Fibroblast of skin of left biceps (primary cell): ENCODE results near the gene COL18A1.
A peak's percentile ranks its signal among the peaks of the same experiment; 100 is the strongest.

ENCODE experiments used
- DNase-seq, 2 experiments: peaks; one replicate each; pipeline ENCODE4 v3.0.0-alpha.2; 2013; ENCODE audit warnings: low read depth in 2 of 2

COL18A1 gene

DNA sequence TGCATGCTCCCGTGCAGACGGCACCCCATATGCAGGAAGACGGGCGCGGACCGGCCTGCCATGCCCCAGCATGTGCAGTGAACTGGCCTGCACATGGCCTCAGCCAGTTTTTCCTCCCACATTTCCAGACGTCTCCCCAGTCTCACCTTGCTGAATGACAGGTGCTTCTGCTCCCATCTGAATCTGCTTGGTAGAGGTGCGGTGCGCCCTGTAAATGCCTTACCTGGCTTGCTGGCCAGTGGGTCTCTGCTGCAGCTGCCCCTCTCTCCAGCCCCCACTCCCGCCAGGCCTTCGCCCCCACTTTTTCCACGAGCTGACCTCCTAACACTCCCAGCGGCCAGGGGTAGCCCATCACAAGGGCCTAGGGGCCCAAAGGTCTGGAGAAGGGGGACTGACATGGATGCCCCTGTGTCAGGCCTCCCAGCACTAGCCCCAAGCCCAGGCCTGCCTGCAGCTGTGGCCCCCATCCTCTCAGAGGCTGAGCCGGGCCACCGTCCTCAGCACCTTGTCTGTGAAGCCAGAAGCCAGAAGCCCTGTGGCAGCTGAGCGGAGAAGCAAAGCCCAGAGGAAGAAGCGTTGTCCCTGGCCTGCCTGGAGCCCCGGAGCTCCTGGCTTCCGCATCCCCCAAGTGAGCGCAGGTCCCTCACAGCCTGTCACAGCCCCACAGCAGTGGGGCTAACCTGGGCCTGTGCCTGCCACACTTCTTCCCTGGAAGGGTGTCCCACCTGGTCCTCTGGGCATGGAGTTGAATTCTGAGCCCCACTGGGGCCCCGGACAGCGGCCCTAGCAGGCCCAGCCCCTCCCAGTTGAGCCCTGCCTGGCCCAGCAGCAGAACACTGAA lies 140.9 kb downstream of the COL18A1 start:
- DNase-seq: no peak

- DNase-seq: no peak
Measured at GRCh38 chr21:45546636-45547544, 141.9 kb downstream of the COL18A1 start.

DNA sequence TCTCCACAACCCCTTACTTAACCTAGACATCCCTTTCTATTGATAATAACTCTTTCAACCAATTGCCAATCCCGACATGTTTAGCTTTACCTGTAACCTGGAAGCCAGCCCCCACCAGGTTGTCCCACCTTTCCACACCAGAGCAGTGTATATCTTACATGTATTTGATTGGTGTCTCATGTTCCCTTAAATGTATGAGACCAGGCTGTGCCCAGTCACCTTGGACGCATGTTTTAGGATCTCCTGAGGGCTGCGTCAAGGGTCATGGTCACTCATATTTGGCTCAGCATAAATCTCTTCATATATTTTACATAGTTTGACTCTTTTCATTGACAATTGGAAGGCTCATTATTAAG lies 142.6 kb downstream of the COL18A1 start:
- DNase-seq: no peak

DNA sequence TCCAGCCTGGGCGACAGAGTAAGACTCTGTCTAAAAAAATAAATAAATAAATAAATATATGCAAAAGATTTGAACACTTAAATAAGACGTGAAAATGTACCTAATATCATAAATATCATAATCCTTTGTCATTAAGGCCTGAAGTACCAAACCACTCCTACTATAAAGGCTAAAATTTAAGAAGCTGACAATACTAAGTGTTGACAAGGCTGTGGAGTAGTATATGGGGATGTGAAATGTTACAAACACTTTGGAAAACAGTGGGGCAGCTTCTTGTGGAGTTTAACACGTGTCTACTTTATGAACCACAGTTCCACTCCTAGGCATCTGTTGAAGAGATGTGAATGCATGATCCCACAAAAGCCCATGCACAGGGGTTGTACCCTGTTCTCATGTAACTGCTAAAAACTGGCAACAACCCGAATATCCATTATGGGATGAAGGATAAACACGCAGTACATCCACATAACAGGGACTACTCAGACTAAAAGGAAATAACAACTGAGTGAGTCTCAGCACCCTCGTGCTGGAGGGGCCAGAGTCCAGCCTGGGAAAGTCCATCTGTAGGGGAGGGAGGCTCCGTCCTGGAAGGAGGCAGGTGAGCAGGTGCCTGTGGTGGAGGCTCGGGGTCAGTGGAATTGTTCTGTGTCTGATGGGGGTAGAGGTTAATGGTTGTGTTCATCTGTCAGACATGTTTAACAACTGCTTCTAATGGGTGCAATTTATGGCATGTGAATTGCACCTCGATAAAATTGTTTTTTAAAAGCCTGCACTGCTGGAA lies 143.9 kb downstream of the COL18A1 start:
- DNase-seq: no peak

GRCh38 chr21:45549626-45550463 lies 144.9 kb downstream of the COL18A1 start:
- DNase-seq: no peak

- no peak for DNase-seq
Measured at GRCh38 chr21:45550522-45551210, 145.7 kb downstream of the COL18A1 start.

DNA sequence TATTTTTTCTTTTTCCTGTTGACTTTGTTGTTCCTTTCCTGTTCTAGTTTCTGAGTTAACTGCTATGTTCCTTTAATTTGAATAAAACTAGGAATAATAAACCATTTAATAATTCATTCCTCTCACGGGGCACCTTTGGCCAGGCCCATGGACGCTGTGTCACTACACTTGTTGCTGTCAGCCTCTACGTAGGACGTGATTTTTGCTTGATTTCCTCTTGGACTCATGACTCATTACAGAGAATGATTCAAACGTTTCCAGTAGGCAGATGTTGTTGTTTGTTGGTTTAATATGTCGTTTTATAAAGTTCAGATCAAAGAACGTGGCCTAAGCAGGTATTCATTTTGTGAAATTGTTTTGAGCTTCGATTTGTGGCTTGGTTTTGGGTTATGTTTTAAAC lies 146.4 kb downstream of the COL18A1 start:
- DNase-seq: peak in 1 of 2 experiments; percentile 5

DNA sequence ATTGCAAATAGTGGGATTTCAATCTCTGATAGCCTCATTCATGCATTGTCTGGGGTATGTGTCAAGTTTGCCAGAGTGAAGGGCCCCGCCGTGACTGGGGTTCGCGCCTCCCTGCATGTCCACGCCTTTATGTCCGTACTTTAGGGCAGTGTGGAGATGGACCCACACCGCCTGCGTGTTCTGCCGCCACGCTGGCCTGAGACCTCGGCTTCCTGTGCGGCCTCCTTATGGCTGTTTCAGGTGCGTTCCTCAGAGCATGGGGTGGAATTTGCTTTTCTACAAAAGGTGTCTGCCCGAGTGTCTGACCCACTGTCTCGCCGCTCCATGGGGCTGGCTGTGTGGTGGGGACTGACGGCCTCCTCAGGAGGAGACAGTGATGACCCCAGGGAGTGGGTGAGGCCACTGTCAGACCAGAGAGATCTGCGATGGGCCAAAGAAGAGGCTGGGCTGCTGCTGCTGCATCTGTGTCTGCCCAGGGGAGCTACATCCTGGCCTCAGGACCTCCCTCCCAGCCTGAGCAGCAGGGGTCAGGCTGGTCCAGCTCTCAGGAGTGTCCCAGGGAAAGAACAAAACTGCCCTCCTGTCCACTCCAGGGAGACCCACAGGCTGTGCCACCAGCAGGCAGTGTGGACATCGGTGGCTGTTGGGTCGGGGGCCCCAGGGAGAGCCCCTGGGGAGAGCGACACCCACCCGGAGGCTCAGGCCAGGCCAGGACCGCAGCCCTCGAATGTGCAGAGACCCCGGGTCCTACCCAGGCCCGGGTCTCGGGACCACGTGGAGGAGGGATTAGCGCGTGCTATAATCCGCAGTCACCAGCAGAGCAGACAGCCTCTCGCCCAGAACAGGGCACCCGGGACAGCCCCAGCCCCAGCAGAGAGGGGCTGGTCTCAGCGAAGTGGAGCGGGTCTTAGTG lies 147.1 kb downstream of the COL18A1 start:
- DNase-seq: no peak

GRCh38 chr21:45552696-45553391 lies 147.9 kb downstream of the COL18A1 start:
- no peak for DNase-seq

DNA sequence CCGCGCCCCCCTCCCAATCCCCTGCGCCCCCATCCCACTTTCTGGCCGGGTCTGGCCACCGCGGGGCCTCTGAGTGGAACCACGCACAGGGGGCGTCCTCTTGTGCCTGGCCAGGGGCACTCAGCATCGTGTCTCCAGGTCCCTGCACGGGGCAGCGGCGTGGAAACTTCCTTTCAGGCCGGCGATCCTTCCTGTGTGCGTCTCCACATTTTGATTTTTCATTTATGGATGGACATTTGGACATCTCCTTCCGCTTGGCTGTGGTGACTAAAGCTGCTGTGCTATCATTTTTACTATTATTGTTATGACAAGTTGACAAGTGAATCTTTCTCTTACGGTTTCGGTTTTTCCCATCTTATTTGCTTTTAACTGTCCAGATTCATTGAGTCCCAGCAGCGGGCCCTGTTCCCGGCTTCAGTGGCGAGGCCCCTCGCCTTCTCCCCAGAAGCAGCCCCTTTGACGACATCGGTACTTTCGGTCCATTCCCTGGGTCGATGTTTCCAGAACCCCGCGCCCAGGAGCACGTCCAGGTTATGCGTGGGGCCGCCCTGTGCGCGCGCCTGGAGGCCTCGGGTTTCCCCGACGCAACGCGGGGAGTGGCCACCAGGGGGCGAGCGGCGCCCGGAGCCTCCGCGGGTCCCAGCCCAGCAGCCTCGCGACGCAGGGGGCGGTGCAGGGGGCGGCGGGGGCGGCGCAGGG lies 149.7 kb downstream of the COL18A1 start:
- peak; percentile 34 to 39 for DNase-seq

GRCh38 chr21:45555251-45555556 lies 150.2 kb downstream of the COL18A1 start:
- no peak for DNase-seq

- DNase-seq: peak; percentile 39 to 44
Measured at GRCh38 chr21:45555557-45556301, 150.8 kb downstream of the COL18A1 start.

DNA sequence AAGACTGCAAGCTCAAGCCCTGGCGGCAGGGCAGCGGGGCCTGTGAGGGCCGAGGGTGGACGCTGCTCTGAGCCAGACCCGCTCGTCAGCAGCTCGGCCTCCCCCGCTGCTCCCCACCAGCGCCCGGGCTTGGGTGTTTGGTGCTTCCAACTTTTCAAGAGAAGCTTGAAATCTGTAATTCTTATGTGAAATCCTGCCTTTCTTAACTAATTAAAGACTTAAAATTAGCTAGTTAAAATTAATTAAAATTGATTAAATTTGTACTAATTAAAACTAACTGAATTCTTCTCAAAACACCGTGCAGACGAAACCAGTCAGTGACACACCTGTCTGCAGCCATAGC lies 151.3 kb downstream of the COL18A1 start:
- no peak for DNase-seq

GRCh38 chr21:45556645-45557615 lies 152.0 kb downstream of the COL18A1 start:
- no peak for DNase-seq

GRCh38 chr21:45557616-45558043 lies 152.7 kb downstream of the COL18A1 start:
- no peak for DNase-seq

- DNase-seq: no peak
Measured at GRCh38 chr21:45558044-45558721, 153.2 kb downstream of the COL18A1 start.
